ENCODE measurements around the gene KCNQ1. TPM values are rescaled to one million over a fixed set of nuclear protein-coding genes. Genes with fewer than 3 reads are reported as not detected.

KCNQ1 gene
- total and polyA plus RNA-seq, 2 donors (not counting 3 experiments of a cell fraction or from before 2014, with no cell fraction given), result 0.07 to 0.09 TPM

DNA sequence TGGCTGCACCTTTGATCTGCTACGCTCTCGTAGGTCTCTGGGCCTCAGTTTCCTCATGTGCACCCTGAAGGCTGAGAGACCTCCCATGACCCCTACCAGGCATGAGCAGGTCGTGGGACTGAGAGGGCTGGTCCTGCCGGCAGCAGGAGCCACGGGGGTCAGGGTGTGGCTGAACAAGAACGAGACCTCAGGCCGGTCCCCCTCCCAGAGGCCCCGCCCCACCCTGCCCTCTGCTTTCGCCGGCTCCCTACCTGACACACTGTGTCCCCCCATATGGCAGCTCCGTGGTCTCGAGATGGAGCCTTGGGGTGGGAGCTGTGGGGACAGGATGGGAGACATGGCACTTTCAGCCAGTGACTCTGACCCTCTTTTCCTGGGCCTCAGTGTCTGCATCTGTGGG lies 400.2 kb downstream of the KCNQ1 start:
- Histone ChIP-seq H3K4me2 (ENCODE audit: insufficient read depth, low read length) (no peak overlapping the region), H3K9me1 (replicated peaks; ENCODE audit: control insufficient read depth, extremely low read depth, insufficient read depth, low read length) (no peaks in the 10 kb centered on the region), H3K4me1 (ENCODE audit: control insufficient read depth, extremely low read depth, insufficient read depth, low read length) (no peaks in the 10 kb centered on the region), H3K36me3 (ENCODE audit: control insufficient read depth in 2 of 2, extremely low read depth in 1 of 2, insufficient read depth in 2 of 2, low read length in 2 of 2) (no peaks in the 10 kb centered on the region), H3K27me3 (ENCODE audit: control insufficient read depth in 2 of 2, insufficient read depth in 2 of 2, low read length in 2 of 2) (no peaks in the 10 kb centered on the region), H3K9ac (replicated peaks; ENCODE audit: extremely low read depth, insufficient read depth, low read length) (no peak overlapping the region), H3K79me2 (ENCODE audit: control insufficient read depth, insufficient read depth, low read length) (no peaks in the 10 kb centered on the region), H3K9me3 (replicated peaks; ENCODE audit: control insufficient read depth, insufficient read depth, low read length) (no peaks in the 10 kb centered on the region), H3K27ac (ENCODE audit: insufficient read depth, low read depth, low read length) (no peak overlapping the region), H2AFZ (ENCODE audit: low read depth, low read length) (no peak overlapping the region), H3K4me3 (replicated peaks in 1 of 3; ENCODE audit: insufficient read depth in 1 of 3, low read depth in 1 of 3, low read length in 3 of 3) (no peak overlapping the region), H4K20me1 (replicated peaks; ENCODE audit: control insufficient read depth, extremely low read depth, insufficient read depth, low read length) (no peaks in the 10 kb centered on the region)
- ChIA-PET CTCF (no interaction called here), POLR2A (no interaction called here)
- TF ChIP-seq POLR2A (IDR thresholded peaks at IDR 0.05; ENCODE audit: low read depth, low read length), result no peak
- no peak for TF ChIP-seq FOS (IDR thresholded peaks at IDR 0.05; ENCODE audit: borderline replicate concordance, insufficient read depth, low read length)
- no peak for TF ChIP-seq JUN (IDR thresholded peaks at IDR 0.05; ENCODE audit: borderline replicate concordance, insufficient read depth, insufficient read length, low read depth)
- no peak for TF ChIP-seq EZH2 (IDR thresholded peaks at IDR 0.05; ENCODE audit: borderline replicate concordance, low read depth, low read length, severe bottlenecking)
- no peak for TF ChIP-seq MYC (IDR thresholded peaks at IDR 0.05; ENCODE audit: low read depth, low read length)
- TF ChIP-seq GATA2 (IDR thresholded peaks at IDR 0.05; ENCODE audit: insufficient read depth, insufficient read length, low read depth, low read length), result no peak
- no peak for TF ChIP-seq POLR2AphosphoS5 (IDR thresholded peaks at IDR 0.05; ENCODE audit: insufficient read depth, low read depth, low read length)
- TF ChIP-seq, protein P1, sequence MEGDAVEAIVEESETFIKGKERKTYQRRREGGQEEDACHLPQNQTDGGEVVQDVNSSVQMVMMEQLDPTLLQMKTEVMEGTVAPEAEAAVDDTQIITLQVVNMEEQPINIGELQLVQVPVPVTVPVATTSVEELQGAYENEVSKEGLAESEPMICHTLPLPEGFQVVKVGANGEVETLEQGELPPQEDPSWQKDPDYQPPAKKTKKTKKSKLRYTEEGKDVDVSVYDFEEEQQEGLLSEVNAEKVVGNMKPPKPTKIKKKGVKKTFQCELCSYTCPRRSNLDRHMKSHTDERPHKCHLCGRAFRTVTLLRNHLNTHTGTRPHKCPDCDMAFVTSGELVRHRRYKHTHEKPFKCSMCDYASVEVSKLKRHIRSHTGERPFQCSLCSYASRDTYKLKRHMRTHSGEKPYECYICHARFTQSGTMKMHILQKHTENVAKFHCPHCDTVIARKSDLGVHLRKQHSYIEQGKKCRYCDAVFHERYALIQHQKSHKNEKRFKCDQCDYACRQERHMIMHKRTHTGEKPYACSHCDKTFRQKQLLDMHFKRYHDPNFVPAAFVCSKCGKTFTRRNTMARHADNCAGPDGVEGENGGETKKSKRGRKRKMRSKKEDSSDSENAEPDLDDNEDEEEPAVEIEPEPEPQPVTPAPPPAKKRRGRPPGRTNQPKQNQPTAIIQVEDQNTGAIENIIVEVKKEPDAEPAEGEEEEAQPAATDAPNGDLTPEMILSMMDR (IDR thresholded peaks at IDR 0.05; ENCODE audit: extremely low read depth in 1 of 2, insufficient read depth in 1 of 2, low read depth in 1 of 2, low read length in 2 of 2), result no peak
- TF ChIP-seq, protein P2, sequence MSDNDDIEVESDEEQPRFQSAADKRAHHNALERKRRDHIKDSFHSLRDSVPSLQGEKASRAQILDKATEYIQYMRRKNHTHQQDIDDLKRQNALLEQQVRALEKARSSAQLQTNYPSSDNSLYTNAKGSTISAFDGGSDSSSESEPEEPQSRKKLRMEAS (IDR thresholded peaks at IDR 0.05; ENCODE audit: insufficient read depth, insufficient read length), result no peak
- intact Hi-C loops (cut with micrococcal nuclease) (no loop called here), dilution Hi-C loops (cut with MboI; ENCODE audit: extremely low pct_ligation_motif_present, low sequenced_read_pairs) (no loop called here)
- no TSS peak for BruUV-seq (replicated peaks)
- FAIRE-seq (no peak), DNase-seq (ENCODE audit: low read depth, low spot score) (no peak)
